Activated CD4-positive, alpha-beta T cell treated with anti-CD3 and anti-CD28 coated beads, Interleukin-2, amount 10 ng/mL, durations not matched to agents 24 days and 14 days (primary cell): ENCODE results near the gene AP5B1. TPM values are rescaled to one million over a fixed set of nuclear protein-coding genes. Genes with fewer than 3 reads are reported as not detected.

Experiments
- DNase-seq: peaks from one replicate; pipeline ENCODE4 v3.0.0; 2022
- H3K27ac Mint-ChIP-seq: one replicate; pipeline ENCODE4 v1.8.0; 2022; ENCODE audit warnings: mild to moderate bottlenecking, mixed read lengths
- H3K27me3 Mint-ChIP-seq: one replicate; pipeline ENCODE4 v1.8.0; 2022; ENCODE audit warnings: mixed read lengths
- H3K36me3 Mint-ChIP-seq: one replicate; pipeline ENCODE4 v1.8.0; 2022; ENCODE audit warnings: low read depth, mild to moderate bottlenecking, mixed read lengths
- H3K4me1 Mint-ChIP-seq: one replicate; pipeline ENCODE4 v1.8.0; 2021; ENCODE audit warnings: mixed read lengths
- H3K4me3 Mint-ChIP-seq: one replicate; pipeline ENCODE4 v1.8.0; 2022; ENCODE audit warnings: mild to moderate bottlenecking, moderate library complexity, mixed read lengths
- H3K9me3 Mint-ChIP-seq: one replicate; pipeline ENCODE4 v1.8.0; 2021; ENCODE audit warnings: mixed read lengths
- intact Hi-C: fragments of 100-400 bp; cut with micrococcal nuclease; formaldehyde crosslinking; loops from one replicate; pipeline ENCODE4 v1.15.1; 2023
- total RNA-seq: library from RNA; stranded (reverse); gene quantifications from 2 replicates; pipeline ENCODE4 v1.2.3, GENCODE V29; 2022

AP5B1 gene
- total RNA-seq, 1 donor from 2014 or later, result 20.1 TPM

- peak overlapping the region; percentile 55 for H3K4me3 Mint-ChIP-seq
- intact Hi-C loops, result no loop called here
- DNase-seq, result peak; percentile 67
Measured at GRCh38 chr11:65785319-65786007, 4.7 kb upstream of the AP5B1 start.

GRCh38 chr11:65782816-65783228 lies 2.0 kb upstream of the AP5B1 start:
- Mint-ChIP-seq H3K27me3 (peaks cover 31% of the 10 kb centered on the region), H3K4me3 (peak overlapping the region; percentile 15)
- intact Hi-C loops, result no loop called here

More at GRCh38 chr11:65785319-65786007, 4.7 kb upstream of the AP5B1 start:
- peaks cover 17% of the 10 kb centered on the region for H3K4me1 Mint-ChIP-seq
- H3K27me3 Mint-ChIP-seq, result peaks cover 46% of the 10 kb centered on the region
- no peaks in the 10 kb centered on the region for H3K36me3 Mint-ChIP-seq
- no peaks in the 10 kb centered on the region for H3K9me3 Mint-ChIP-seq
- H3K27ac Mint-ChIP-seq, result no peak overlapping the region

GRCh38 chr11:65781962-65782815 lies 1.4 kb upstream of the AP5B1 start:
- DNase-seq, result peak; percentile 53
- intact Hi-C loops, result loop anchor here (2.0 kb wide), 1 partner anchor 69 kb away; the partner anchor contains the start of gene KAT5
- no peak overlapping the region for H3K4me3 Mint-ChIP-seq
- H3K4me1 Mint-ChIP-seq, result peaks cover 21% of the 10 kb centered on the region
- peaks cover 9% of the 10 kb centered on the region for H3K36me3 Mint-ChIP-seq
- H3K27ac Mint-ChIP-seq, result no peak overlapping the region
- H3K9me3 Mint-ChIP-seq, result no peaks in the 10 kb centered on the region
- H3K27me3 Mint-ChIP-seq, result peaks cover 30% of the 10 kb centered on the region

More at GRCh38 chr11:65782816-65783228, 2.0 kb upstream of the AP5B1 start:
- peaks cover 20% of the 10 kb centered on the region for H3K4me1 Mint-ChIP-seq
- peak overlapping the region; percentile 3 for H3K27ac Mint-ChIP-seq
- H3K9me3 Mint-ChIP-seq, result no peaks in the 10 kb centered on the region
- no peak for DNase-seq
- H3K36me3 Mint-ChIP-seq, result peaks cover 7% of the 10 kb centered on the region

GRCh38 chr11:65781152-65781961 lies 581 bp upstream of the AP5B1 start:
- DNase-seq, result no peak
- H3K4me3 Mint-ChIP-seq, result peak overlapping the region; percentile 26
- H3K9me3 Mint-ChIP-seq, result no peaks in the 10 kb centered on the region
- peaks cover 27% of the 10 kb centered on the region for H3K27me3 Mint-ChIP-seq
- H3K36me3 Mint-ChIP-seq, result peaks cover 13% of the 10 kb centered on the region
- H3K27ac Mint-ChIP-seq, result no peak overlapping the region
- intact Hi-C loops, result loop anchor here (2.0 kb wide), 1 partner anchor 69 kb away; the partner anchor contains the start of gene KAT5
- peaks cover 26% of the 10 kb centered on the region for H3K4me1 Mint-ChIP-seq

- Mint-ChIP-seq H3K27ac (peak overlapping the region; percentile 92), H3K36me3 (peaks cover 15% of the 10 kb centered on the region), H3K27me3 (peaks cover 16% of the 10 kb centered on the region), H3K4me3 (peak overlapping the region; percentile 91), H3K9me3 (no peaks in the 10 kb centered on the region), H3K4me1 (peaks cover 24% of the 10 kb centered on the region)
- intact Hi-C loops, result loop anchor here (1.0 to 2.0 kb wide), 5 partner anchors 11 to 209 kb away; partner anchors contain the start of genes KAT5 and RNASEH2C
- peak; percentile 96 for DNase-seq
Measured at GRCh38 chr11:65779919-65780769, 632 bp downstream of the AP5B1 start.

GRCh38 chr11:65779669-65779918 lies 1.2 kb downstream of the AP5B1 start:
- peaks cover 13% of the 10 kb centered on the region for H3K27me3 Mint-ChIP-seq
- intact Hi-C loops, result loop anchor here (2.0 kb wide), 1 partner anchor 209 kb away; no protein-coding TSS in a partner anchor
- no peak for DNase-seq
- peaks cover 15% of the 10 kb centered on the region for H3K36me3 Mint-ChIP-seq
- H3K9me3 Mint-ChIP-seq, result no peaks in the 10 kb centered on the region
- H3K4me1 Mint-ChIP-seq, result peaks cover 22% of the 10 kb centered on the region
- H3K27ac Mint-ChIP-seq, result peak overlapping the region; percentile 92
- H3K4me3 Mint-ChIP-seq, result peak overlapping the region; percentile 91

- intact Hi-C loops, result loop anchor here (2.0 kb wide), 1 partner anchor 210 kb away; no protein-coding TSS in a partner anchor
- peak; percentile 57 for DNase-seq
- Mint-ChIP-seq H3K27ac (no peak overlapping the region), H3K36me3 (peaks cover 15% of the 10 kb centered on the region), H3K4me3 (peak overlapping the region; percentile 91), H3K9me3 (no peaks in the 10 kb centered on the region), H3K4me1 (peaks cover 22% of the 10 kb centered on the region), H3K27me3 (peaks cover 9% of the 10 kb centered on the region)
Measured at GRCh38 chr11:65778901-65779668, 1.7 kb downstream of the AP5B1 start.

GRCh38 chr11:65778431-65778900 lies 2.3 kb downstream of the AP5B1 start:
- H3K4me3 Mint-ChIP-seq, result no peak overlapping the region
- H3K4me1 Mint-ChIP-seq, result peaks cover 25% of the 10 kb centered on the region
- intact Hi-C loops, result loop anchor here (2.0 kb wide), 1 partner anchor 210 kb away; no protein-coding TSS in a partner anchor
- DNase-seq, result no peak
- peaks cover 17% of the 10 kb centered on the region for H3K36me3 Mint-ChIP-seq
- no peaks in the 10 kb centered on the region for H3K9me3 Mint-ChIP-seq
- no peak overlapping the region for H3K27ac Mint-ChIP-seq
- H3K27me3 Mint-ChIP-seq, result peaks cover 7% of the 10 kb centered on the region

- H3K4me3 Mint-ChIP-seq, result peak overlapping the region; percentile 43
- H3K4me1 Mint-ChIP-seq, result peaks cover 22% of the 10 kb centered on the region
- H3K27me3 Mint-ChIP-seq, result peaks cover 2% of the 10 kb centered on the region
- no peak overlapping the region for H3K27ac Mint-ChIP-seq
- no peak for DNase-seq
- H3K9me3 Mint-ChIP-seq, result no peaks in the 10 kb centered on the region
- intact Hi-C loops, result loop anchor here (2.0 kb wide), 1 partner anchor 211 kb away; no protein-coding TSS in a partner anchor
- H3K36me3 Mint-ChIP-seq, result peaks cover 18% of the 10 kb centered on the region
Measured at GRCh38 chr11:65777821-65778361, 2.9 kb downstream of the AP5B1 start.

- Mint-ChIP-seq H3K36me3 (peaks cover 19% of the 10 kb centered on the region), H3K4me3 (no peak overlapping the region), H3K9me3 (no peaks in the 10 kb centered on the region), H3K27me3 (no peaks in the 10 kb centered on the region), H3K27ac (no peak overlapping the region), H3K4me1 (peaks cover 21% of the 10 kb centered on the region)
- DNase-seq, result no peak
- intact Hi-C loops, result no loop called here
Measured at GRCh38 chr11:65777241-65777640, 3.5 kb downstream of the AP5B1 start.

GRCh38 chr11:65776710-65777141 lies 4.0 kb downstream of the AP5B1 start:
- Mint-ChIP-seq H3K9me3 (no peaks in the 10 kb centered on the region), H3K4me1 (peaks cover 21% of the 10 kb centered on the region), H3K36me3 (peaks cover 19% of the 10 kb centered on the region), H3K27me3 (no peaks in the 10 kb centered on the region), H3K27ac (no peak overlapping the region), H3K4me3 (no peak overlapping the region)
- intact Hi-C loops, result no loop called here
- no peak for DNase-seq

GRCh38 chr11:65776196-65776595 lies 4.6 kb downstream of the AP5B1 start:
- H3K36me3 Mint-ChIP-seq, result peaks cover 19% of the 10 kb centered on the region
- H3K9me3 Mint-ChIP-seq, result no peaks in the 10 kb centered on the region
- H3K4me1 Mint-ChIP-seq, result peaks cover 21% of the 10 kb centered on the region
- no peaks in the 10 kb centered on the region for H3K27me3 Mint-ChIP-seq
- DNase-seq, result no peak
- no peak overlapping the region for H3K4me3 Mint-ChIP-seq
- peak overlapping the region; percentile 69 for H3K27ac Mint-ChIP-seq
- intact Hi-C loops, result no loop called here
